IPS-20b (cell line): ENCODE measurements around the gene C13orf46.

ENCODE experiments used
- H3K27ac ChIP-seq: one replicate; pipeline ENCODE4 v1.5.1; 2013; ENCODE audit warnings: low read length
- H3K27me3 ChIP-seq: 2 replicates; pipeline ENCODE4 v1.6.1; 2013; ENCODE audit warnings: mild to moderate bottlenecking, low read length, inconsistent platforms; ENCODE audit not compliant: insufficient read depth
- H3K36me3 ChIP-seq: 2 replicates; pipeline ENCODE4 v1.6.1; 2013; ENCODE audit warnings: low read depth, mild to moderate bottlenecking, inconsistent platforms, low read length, moderate library complexity; ENCODE audit not compliant: insufficient read depth
- H3K4me1 ChIP-seq: 2 replicates; pipeline ENCODE4 v1.6.1; 2013; ENCODE audit warnings: mild to moderate bottlenecking, control low read depth, inconsistent platforms, low read length, moderate library complexity; ENCODE audit not compliant: insufficient read depth
- H3K4me3 ChIP-seq: 2 replicates; pipeline ENCODE4 v1.5.1; 2013; ENCODE audit warnings: mild to moderate bottlenecking, low read length, inconsistent platforms
- H3K9ac ChIP-seq: 2 replicates; pipeline ENCODE4 v1.6.1; 2013; ENCODE audit warnings: low read depth, mild to moderate bottlenecking, inconsistent platforms, low read length, moderate library complexity
- H3K9me3 ChIP-seq: 2 replicates; pipeline ENCODE4 v1.6.1; 2013; ENCODE audit warnings: mild to moderate bottlenecking, low read depth, low read length, inconsistent platforms; ENCODE audit not compliant: insufficient read depth

Gene C13orf46

GRCh38 chr13:114016321-114017027 lies 42.6 kb upstream of the C13orf46 start:
- Histone ChIP-seq H3K27ac (no peak overlapping the region), H3K27me3 (no peaks in the 10 kb centered on the region), H3K9me3 (no peaks in the 10 kb centered on the region), H3K4me3 (no peak overlapping the region), H3K36me3 (no peaks in the 10 kb centered on the region; the same call in 1 of the 2 replicates), H3K4me1 (no peaks in the 10 kb centered on the region), H3K9ac (no peak overlapping the region)

- Histone ChIP-seq H3K9ac (no peak overlapping the region), H3K4me3 (no peak overlapping the region), H3K9me3 (no peaks in the 10 kb centered on the region), H3K4me1 (no peaks in the 10 kb centered on the region), H3K27ac (no peak overlapping the region), H3K36me3 (no peaks in the 10 kb centered on the region; the same call in 1 of the 2 replicates), H3K27me3 (no peaks in the 10 kb centered on the region)
These were observed 42.1 kb upstream of the C13orf46 start for GRCh38 chr13:114015969-114016295.

GRCh38 chr13:114015111-114015968 lies 41.5 kb upstream of the C13orf46 start:
- H3K27ac ChIP-seq, result no peak overlapping the region
- H3K9ac ChIP-seq, result no peak overlapping the region
- H3K9me3 ChIP-seq, result no peaks in the 10 kb centered on the region
- no peaks in the 10 kb centered on the region; the same call in 1 of the 2 replicates for H3K36me3 ChIP-seq
- no peaks in the 10 kb centered on the region for H3K27me3 ChIP-seq
- no peaks in the 10 kb centered on the region for H3K4me1 ChIP-seq
- H3K4me3 ChIP-seq, result no peak overlapping the region

- Histone ChIP-seq H3K36me3 (peaks cover 4% of the 10 kb centered on the region; the same call in 1 of the 2 replicates), H3K4me3 (no peak overlapping the region), H3K9me3 (no peaks in the 10 kb centered on the region), H3K27ac (no peak overlapping the region), H3K4me1 (no peaks in the 10 kb centered on the region), H3K27me3 (no peaks in the 10 kb centered on the region), H3K9ac (no peak overlapping the region)
These were observed 40.2 kb upstream of the C13orf46 start for GRCh38 chr13:114013952-114014629.

- no peaks in the 10 kb centered on the region for H3K4me1 ChIP-seq
- no peak overlapping the region for H3K27ac ChIP-seq
- H3K27me3 ChIP-seq, result no peaks in the 10 kb centered on the region
- H3K36me3 ChIP-seq, result peaks cover 5% of the 10 kb centered on the region; the same call in 1 of the 2 replicates
- no peak overlapping the region for H3K4me3 ChIP-seq
- H3K9me3 ChIP-seq, result no peaks in the 10 kb centered on the region
- H3K9ac ChIP-seq, result no peak overlapping the region
These were observed 39.5 kb upstream of the C13orf46 start for GRCh38 chr13:114013336-114013735.

- Histone ChIP-seq H3K27me3 (no peaks in the 10 kb centered on the region), H3K36me3 (peaks cover 5% of the 10 kb centered on the region; the same call in 1 of the 2 replicates), H3K9ac (no peak overlapping the region), H3K9me3 (no peaks in the 10 kb centered on the region), H3K4me3 (no peak overlapping the region), H3K27ac (no peak overlapping the region), H3K4me1 (no peaks in the 10 kb centered on the region)
These were observed 39.0 kb upstream of the C13orf46 start for GRCh38 chr13:114012921-114013320.

- H3K9ac ChIP-seq, result no peak overlapping the region
- no peak overlapping the region for H3K4me3 ChIP-seq
- H3K36me3 ChIP-seq, result peaks cover 5% of the 10 kb centered on the region; the same call in 1 of the 2 replicates
- H3K27me3 ChIP-seq, result no peaks in the 10 kb centered on the region
- H3K27ac ChIP-seq, result no peak overlapping the region
- no peaks in the 10 kb centered on the region for H3K4me1 ChIP-seq
- no peaks in the 10 kb centered on the region for H3K9me3 ChIP-seq
These were observed 38.3 kb upstream of the C13orf46 start for GRCh38 chr13:114012141-114012540.

GRCh38 chr13:114011226-114011625 lies 37.4 kb upstream of the C13orf46 start:
- H3K27ac ChIP-seq, result no peak overlapping the region
- H3K9ac ChIP-seq, result no peak overlapping the region
- H3K4me3 ChIP-seq, result no peak overlapping the region
- no peaks in the 10 kb centered on the region for H3K9me3 ChIP-seq
- no peaks in the 10 kb centered on the region for H3K27me3 ChIP-seq
- H3K36me3 ChIP-seq, result 0 out of 2 replicates have a peak, but pooled peaks cover 5% of the 10 kb centered on the region
- no peaks in the 10 kb centered on the region for H3K4me1 ChIP-seq

- Histone ChIP-seq H3K4me3 (no peak overlapping the region), H3K27me3 (no peaks in the 10 kb centered on the region), H3K4me1 (no peaks in the 10 kb centered on the region), H3K9ac (no peak overlapping the region), H3K36me3 (0 out of 2 replicates have a peak, but pooled peaks cover 5% of the 10 kb centered on the region), H3K9me3 (no peaks in the 10 kb centered on the region), H3K27ac (no peak overlapping the region)
These were observed 36.7 kb upstream of the C13orf46 start for GRCh38 chr13:114010401-114011101.

GRCh38 chr13:114009590-114010400 lies 35.9 kb upstream of the C13orf46 start:
- 0 out of 2 replicates have a peak, but pooled peaks cover 5% of the 10 kb centered on the region for H3K36me3 ChIP-seq
- H3K4me1 ChIP-seq, result no peaks in the 10 kb centered on the region
- H3K9ac ChIP-seq, result no peak overlapping the region
- no peaks in the 10 kb centered on the region for H3K27me3 ChIP-seq
- no peak overlapping the region for H3K4me3 ChIP-seq
- no peaks in the 10 kb centered on the region for H3K9me3 ChIP-seq
- no peak overlapping the region for H3K27ac ChIP-seq
